OCI-LY3 (cell line): ENCODE measurements around the gene TNS1.

Source experiments
- CTCF ChIP-seq: fragments of 200-600, 300-600 bp; sonication (generic); IDR thresholded peaks from 2 replicates; pipeline ENCODE4 v1.5.1; 2014; ENCODE audit warnings: antibody characterized with exemption, low read length, low read depth
- EZH2phosphoT487 ChIP-seq: fragments of 200-600 bp; shearing (Covaris generic); IDR thresholded peaks from 2 replicates; pipeline ENCODE4 v1.6.1; 2018; ENCODE audit warnings: antibody characterized with exemption, mixed run types, low read depth

- no peak for TF ChIP-seq CTCF
- no peak for TF ChIP-seq EZH2phosphoT487
Observed at GRCh38 chr2:217902379-217903141, 100.2 kb downstream of the TNS1 start.
